Liver (tissue), 9 donors: ENCODE data around the gene VGF. TPM values are rescaled to one million over a fixed set of nuclear protein-coding genes. Genes with fewer than 3 reads are reported as not detected.

Source experiments
- DNase-seq: peaks from one replicate; pipeline ENCODE4 v3.0.0-alpha.2; 2017; ENCODE audit warnings: low spot score
- H3K27ac ChIP-seq, 2 donors: one replicate each; pipeline ENCODE4 v1.7.0; 2013; ENCODE audit warnings: inconsistent platforms in 2 of 2, low read length in 2 of 2, control low read depth in 1 of 2, low read depth in 1 of 2, mild to moderate bottlenecking in 1 of 2
- H3K27me3 ChIP-seq, 4 donors: one replicate each; pipeline versions ENCODE4 v1.6.1 to v1.7.0; 2013; ENCODE audit warnings: low read length in 3 of 4, inconsistent platforms in 1 of 4, mild to moderate bottlenecking in 1 of 4, moderate library complexity in 1 of 4; ENCODE audit not compliant: control insufficient read depth in 4 of 4, insufficient read depth in 4 of 4
- H3K36me3 ChIP-seq, 4 donors: one replicate each; pipeline versions ENCODE4 v1.6.1 to v1.7.0; 2013; ENCODE audit warnings: low read length in 3 of 4, mild to moderate bottlenecking in 3 of 4, low read depth in 1 of 4, moderate library complexity in 1 of 4; ENCODE audit not compliant: control insufficient read depth in 4 of 4, insufficient read depth in 3 of 4
- H3K4me1 ChIP-seq, 4 donors: one replicate each; pipeline versions ENCODE4 v1.6.1 to v1.7.0; 2013; ENCODE audit warnings: low read length in 3 of 4, mild to moderate bottlenecking in 3 of 4, moderate library complexity in 1 of 4; ENCODE audit not compliant: control insufficient read depth in 4 of 4, insufficient read depth in 4 of 4
- H3K4me3 ChIP-seq, 3 donors: one replicate each; pipeline versions ENCODE4 v1.6.1 to v1.7.0; 2013; ENCODE audit warnings: low read length in 3 of 3, control low read depth in 1 of 3, low read depth in 1 of 3, mild to moderate bottlenecking in 1 of 3
- H3K9ac ChIP-seq, 2 donors: one replicate each; pipeline ENCODE4 v1.7.0; 2013; ENCODE audit warnings: low read length in 2 of 2, mild to moderate bottlenecking in 2 of 2, moderate library complexity in 2 of 2, control low read depth in 1 of 2, low read depth in 1 of 2
- H3K9me3 ChIP-seq, 4 donors: one replicate each; pipeline versions ENCODE4 v1.6.1 to v1.7.0; 2013; ENCODE audit warnings: low read length in 3 of 4; ENCODE audit not compliant: control insufficient read depth in 4 of 4
- FOXA2 ChIP-seq: IDR thresholded peaks from 2 replicates; pipeline ENCODE4 v1.6.1; 2016; ENCODE audit warnings: antibody characterized with exemption
- GABPA ChIP-seq, 2 donors: IDR thresholded peaks in 1 of 2; conservative IDR thresholded peaks in 1 of 2; 2 replicates each; pipeline ENCODE4 v1.6.1; 2016; ENCODE audit warnings: antibody characterized with exemption in 2 of 2, mild to moderate bottlenecking in 1 of 2, moderate library complexity in 1 of 2
- HNF4G ChIP-seq: IDR thresholded peaks from 2 replicates; pipeline ENCODE4 v1.6.1; 2016; ENCODE audit warnings: antibody characterized with exemption
- NR2F2 ChIP-seq: IDR thresholded peaks from 2 replicates; pipeline ENCODE4 v1.6.1; 2016; ENCODE audit warnings: antibody characterized with exemption
- RAD21 ChIP-seq, 2 donors: IDR thresholded peaks; 2 replicates each; pipeline ENCODE4 v1.6.1; 2016; ENCODE audit warnings: antibody characterized with exemption in 2 of 2, mild to moderate bottlenecking in 2 of 2
- YY1 ChIP-seq: IDR thresholded peaks from 2 replicates; pipeline ENCODE4 v1.6.1; 2016; ENCODE audit warnings: antibody characterized with exemption, mild to moderate bottlenecking
- WGBS: extraction: QIAGEN DNeasy Blood & Tissue Kit; methylation state at CpG from one replicate; pipeline ENCODE4 v1.1.7; 2013; 5-methylcytosine and 5-hydroxymethylcytosine counted together
- polyA plus RNA-seq, 2 donors: library from polyadenylated mRNA; stranded (reverse) in 1 of 2; unstranded in 1 of 2; fragments of 200-250 nt in 1 of 2; fragments of >200 nt in 1 of 2; fragmentation: Nextera tagmentation in 1 of 2; extraction: Ambion mirVana in 1 of 2; gene quantifications; one replicate each; pipeline versions ENCODE4 v1.2.1 to v1.2.3, GENCODE V29; 2013 to 2015
- total RNA-seq, 2 donors: library from RNA; depleted of rRNA; stranded (reverse); fragments of >200 nt; gene quantifications; one replicate each; pipeline ENCODE4 v1.2.3, GENCODE V29; 2014
- TF ChIP-seq, protein P1 (sequence below): IDR thresholded peaks from 2 replicates; pipeline ENCODE4 v1.6.1; 2016; ENCODE audit warnings: antibody characterized with exemption, mild to moderate bottlenecking
- TF ChIP-seq, protein P2 (sequence below): IDR thresholded peaks from 2 replicates; pipeline ENCODE4 v1.6.1; 2016; ENCODE audit warnings: antibody characterized with exemption
- donor health status: healthy.
- donor health status: healthy.
- donor health status: healthy.
- donor health status: healthy.
- donor health status: healthy.

Gene VGF
- total and polyA plus RNA-seq, 4 donors = not detected

DNA sequence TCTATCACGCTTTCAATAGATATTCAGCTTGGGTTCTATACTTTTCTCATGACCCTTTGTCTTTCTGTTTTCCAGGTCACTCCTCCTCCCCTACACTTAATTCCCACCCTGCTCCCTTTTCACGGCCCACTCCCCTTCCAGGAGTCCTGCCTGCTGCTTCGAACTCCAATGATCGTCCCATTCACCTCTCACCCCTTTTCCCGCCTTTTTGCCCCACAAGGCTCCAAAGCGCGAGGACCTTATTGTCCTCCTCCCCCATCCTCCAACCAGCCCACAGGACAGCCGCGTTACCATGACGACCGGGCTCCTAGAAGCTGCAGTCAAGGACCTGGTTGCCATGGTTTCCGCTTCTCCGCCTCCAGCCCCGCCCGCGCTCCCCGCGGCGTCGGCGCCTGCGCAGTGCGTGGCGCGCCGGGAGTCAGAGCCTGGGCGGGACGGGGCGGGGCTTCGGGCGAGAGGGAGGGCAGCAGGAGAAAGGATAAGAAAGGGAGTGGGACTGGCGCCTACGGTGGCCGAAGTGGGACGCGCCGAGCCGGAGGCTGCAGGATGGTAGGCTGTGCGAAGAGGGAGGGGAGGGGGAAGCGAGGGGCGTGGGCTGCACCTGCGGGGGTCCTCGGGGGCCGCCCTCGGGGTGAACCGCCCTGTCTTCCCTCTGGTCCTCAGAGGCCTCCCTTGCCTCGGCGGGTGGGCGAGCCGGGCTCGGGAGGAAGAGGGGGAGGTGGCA, 11.2 kb downstream of the VGF start, which contains the start of gene AP1S1:
Gene AP1S1 (plus strand): TSS at position 508 of the 724 bp plus-strand sequence. CDS start 39 bp downstream, at position 547.
- WGBS = 3% methylated on average over 51 of the region's 51 CpGs
- TF ChIP-seq YY1 (peak; percentile 49), NR2F2 (no peak), RAD21 (IDR thresholded peaks at IDR 0.05) (no peak), GABPA (IDR thresholded peaks at IDR 0.05 in 1 of 2, conservative IDR thresholded peaks at IDR 0.05 in 1 of 2) (peak in 1 of 2 donors; percentile 50), FOXA2 (no peak)
- TF ChIP-seq, protein P1, sequence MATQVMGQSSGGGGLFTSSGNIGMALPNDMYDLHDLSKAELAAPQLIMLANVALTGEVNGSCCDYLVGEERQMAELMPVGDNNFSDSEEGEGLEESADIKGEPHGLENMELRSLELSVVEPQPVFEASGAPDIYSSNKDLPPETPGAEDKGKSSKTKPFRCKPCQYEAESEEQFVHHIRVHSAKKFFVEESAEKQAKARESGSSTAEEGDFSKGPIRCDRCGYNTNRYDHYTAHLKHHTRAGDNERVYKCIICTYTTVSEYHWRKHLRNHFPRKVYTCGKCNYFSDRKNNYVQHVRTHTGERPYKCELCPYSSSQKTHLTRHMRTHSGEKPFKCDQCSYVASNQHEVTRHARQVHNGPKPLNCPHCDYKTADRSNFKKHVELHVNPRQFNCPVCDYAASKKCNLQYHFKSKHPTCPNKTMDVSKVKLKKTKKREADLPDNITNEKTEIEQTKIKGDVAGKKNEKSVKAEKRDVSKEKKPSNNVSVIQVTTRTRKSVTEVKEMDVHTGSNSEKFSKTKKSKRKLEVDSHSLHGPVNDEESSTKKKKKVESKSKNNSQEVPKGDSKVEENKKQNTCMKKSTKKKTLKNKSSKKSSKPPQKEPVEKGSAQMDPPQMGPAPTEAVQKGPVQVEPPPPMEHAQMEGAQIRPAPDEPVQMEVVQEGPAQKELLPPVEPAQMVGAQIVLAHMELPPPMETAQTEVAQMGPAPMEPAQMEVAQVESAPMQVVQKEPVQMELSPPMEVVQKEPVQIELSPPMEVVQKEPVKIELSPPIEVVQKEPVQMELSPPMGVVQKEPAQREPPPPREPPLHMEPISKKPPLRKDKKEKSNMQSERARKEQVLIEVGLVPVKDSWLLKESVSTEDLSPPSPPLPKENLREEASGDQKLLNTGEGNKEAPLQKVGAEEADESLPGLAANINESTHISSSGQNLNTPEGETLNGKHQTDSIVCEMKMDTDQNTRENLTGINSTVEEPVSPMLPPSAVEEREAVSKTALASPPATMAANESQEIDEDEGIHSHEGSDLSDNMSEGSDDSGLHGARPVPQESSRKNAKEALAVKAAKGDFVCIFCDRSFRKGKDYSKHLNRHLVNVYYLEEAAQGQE = peak; percentile 63
- TF ChIP-seq, protein P2, sequence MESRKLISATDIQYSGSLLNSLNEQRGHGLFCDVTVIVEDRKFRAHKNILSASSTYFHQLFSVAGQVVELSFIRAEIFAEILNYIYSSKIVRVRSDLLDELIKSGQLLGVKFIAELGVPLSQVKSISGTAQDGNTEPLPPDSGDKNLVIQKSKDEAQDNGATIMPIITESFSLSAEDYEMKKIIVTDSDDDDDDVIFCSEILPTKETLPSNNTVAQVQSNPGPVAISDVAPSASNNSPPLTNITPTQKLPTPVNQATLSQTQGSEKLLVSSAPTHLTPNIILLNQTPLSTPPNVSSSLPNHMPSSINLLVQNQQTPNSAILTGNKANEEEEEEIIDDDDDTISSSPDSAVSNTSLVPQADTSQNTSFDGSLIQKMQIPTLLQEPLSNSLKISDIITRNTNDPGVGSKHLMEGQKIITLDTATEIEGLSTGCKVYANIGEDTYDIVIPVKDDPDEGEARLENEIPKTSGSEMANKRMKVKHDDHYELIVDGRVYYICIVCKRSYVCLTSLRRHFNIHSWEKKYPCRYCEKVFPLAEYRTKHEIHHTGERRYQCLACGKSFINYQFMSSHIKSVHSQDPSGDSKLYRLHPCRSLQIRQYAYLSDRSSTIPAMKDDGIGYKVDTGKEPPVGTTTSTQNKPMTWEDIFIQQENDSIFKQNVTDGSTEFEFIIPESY = no peak
- Histone ChIP-seq H3K36me3 (peaks cover 0 to 7% (median 4%) of the 10 kb centered on the region in 4 donors), H3K9me3 (no peaks in the 10 kb centered on the region), H3K9ac (no peak within 1 kb of the TSS), H3K27ac (no peak within 1 kb of the TSS), H3K4me1 (peaks cover 2 to 20% (median 12%) of the 10 kb centered on the region in 4 donors), H3K4me3 (peak within 1 kb of the TSS; percentile 56 to 95 (median 64)), H3K27me3 (no peaks in the 10 kb centered on the region)
- peak; percentile 94 for DNase-seq

- no peak for DNase-seq
- Histone ChIP-seq H3K9ac (no peak overlapping the region), H3K9me3 (no peaks in the 10 kb centered on the region), H3K4me1 (peaks cover 2 to 18% (median 12%) of the 10 kb centered on the region in 4 donors), H3K27me3 (no peaks in the 10 kb centered on the region), H3K36me3 (no peaks in the 10 kb centered on the region), H3K27ac (no peak overlapping the region), H3K4me3 (no peak overlapping the region)
- 66% methylated on average over 2 of the region's 2 CpGs for WGBS
- TF ChIP-seq GABPA (IDR thresholded peaks at IDR 0.05 in 1 of 2, conservative IDR thresholded peaks at IDR 0.05 in 1 of 2) (no peak), HNF4G (no peak)
Observed at GRCh38 chr7:101151908-101152651, 13.3 kb downstream of the VGF start.
